ENCODE data around the gene PTPRM. TPM values are rescaled to one million over a fixed set of nuclear protein-coding genes. Genes with fewer than 3 reads are reported as not detected.

PTPRM gene
- total RNA-seq, 1 donor from 2014 or later = 101 TPM

- DNase-seq (no peak), ATAC-seq (ENCODE audit: poor library complexity) (no peak)
- intact Hi-C loops (cut with DNase I) = no loop called here
Observed at GRCh38 chr18:7889515-7889914, 322.4 kb downstream of the PTPRM start.

GRCh38 chr18:7890075-7890474, 323.0 kb downstream of the PTPRM start:
- ATAC-seq (ENCODE audit: poor library complexity) = no peak
- no peak for DNase-seq
- intact Hi-C loops (cut with DNase I) = no loop called here

GRCh38 chr18:7892556-7892955, 325.4 kb downstream of the PTPRM start:
- no peak for DNase-seq
- intact Hi-C loops (cut with DNase I) = no loop called here
- ATAC-seq (ENCODE audit: poor library complexity) = no peak

GRCh38 chr18:7894592-7894991, 327.5 kb downstream of the PTPRM start:
- DNase-seq (no peak), ATAC-seq (ENCODE audit: poor library complexity) (no peak)
- intact Hi-C loops (cut with DNase I) = no loop called here

- DNase-seq = no peak
- intact Hi-C loops (cut with DNase I) = no loop called here
- ATAC-seq (ENCODE audit: poor library complexity) = peak; percentile 36
Observed at GRCh38 chr18:7895346-7895745, 328.2 kb downstream of the PTPRM start.

GRCh38 chr18:7896161-7896560, 329.0 kb downstream of the PTPRM start:
- DNase-seq = no peak
- ATAC-seq (ENCODE audit: poor library complexity) = no peak
- intact Hi-C loops (cut with DNase I) = no loop called here

- intact Hi-C loops (cut with DNase I) = no loop called here
- no peak for DNase-seq
- peak; percentile 74 for ATAC-seq (ENCODE audit: poor library complexity)
Observed at GRCh38 chr18:7896805-7897518, 329.8 kb downstream of the PTPRM start.

- intact Hi-C loops (cut with DNase I) = no loop called here
Observed at GRCh38 chr18:7898181-7898580, 331.1 kb downstream of the PTPRM start.

GRCh38 chr18:7899078-7899477, 332.0 kb downstream of the PTPRM start:
- DNase-seq (no peak), ATAC-seq (ENCODE audit: poor library complexity) (no peak)
- intact Hi-C loops (cut with DNase I) = no loop called here

More at GRCh38 chr18:7898181-7898580, 331.1 kb downstream of the PTPRM start:
- ATAC-seq (ENCODE audit: poor library complexity) = no peak
- DNase-seq = no peak

GRCh38 chr18:7900091-7900490, 333.0 kb downstream of the PTPRM start:
- intact Hi-C loops (cut with DNase I) = no loop called here
- no peak for DNase-seq
- no peak for ATAC-seq (ENCODE audit: poor library complexity)

GRCh38 chr18:7901657-7902056, 334.5 kb downstream of the PTPRM start:
- DNase-seq = no peak
- no peak for ATAC-seq (ENCODE audit: poor library complexity)
- intact Hi-C loops (cut with DNase I) = no loop called here

- intact Hi-C loops (cut with DNase I) = no loop called here
- peak; percentile 59 for ATAC-seq (ENCODE audit: poor library complexity)
- no peak for DNase-seq
Observed at GRCh38 chr18:7902399-7902839, 335.3 kb downstream of the PTPRM start.

- intact Hi-C loops (cut with DNase I) = no loop called here
- DNase-seq = no peak
- ATAC-seq (ENCODE audit: poor library complexity) = no peak
Observed at GRCh38 chr18:7904529-7904928, 337.4 kb downstream of the PTPRM start.

- intact Hi-C loops (cut with DNase I) = no loop called here
- DNase-seq (no peak), ATAC-seq (ENCODE audit: poor library complexity) (no peak)
Observed at GRCh38 chr18:7908681-7909299, 341.7 kb downstream of the PTPRM start.

- ATAC-seq (ENCODE audit: poor library complexity) (no peak), DNase-seq (no peak)
- intact Hi-C loops (cut with DNase I) = no loop called here
Observed at GRCh38 chr18:7914834-7915670, 347.9 kb downstream of the PTPRM start.

- no peak for ATAC-seq (ENCODE audit: poor library complexity)
- DNase-seq = no peak
- intact Hi-C loops (cut with DNase I) = no loop called here
Observed at GRCh38 chr18:7918701-7919100, 351.6 kb downstream of the PTPRM start.

GRCh38 chr18:7919565-7919964, 352.4 kb downstream of the PTPRM start:
- DNase-seq (no peak), ATAC-seq (ENCODE audit: poor library complexity) (no peak)
- intact Hi-C loops (cut with DNase I) = no loop called here

GRCh38 chr18:7921938-7922587, 354.9 kb downstream of the PTPRM start:
- no peak for ATAC-seq (ENCODE audit: poor library complexity)
- intact Hi-C loops (cut with DNase I) = no loop called here
- DNase-seq = no peak

- ATAC-seq (ENCODE audit: poor library complexity) = peak; percentile 49
- no peak for DNase-seq
- intact Hi-C loops (cut with DNase I) = no loop called here
Observed at GRCh38 chr18:7923105-7923504, 356.0 kb downstream of the PTPRM start.

Data from Right ventricle myocardium superior (tissue), 1 donor.